Bronchial epithelial cell (primary cell): ENCODE measurements around the gene ZNF775. TPM values are rescaled to one million over a fixed set of nuclear protein-coding genes. Genes with fewer than 3 reads are reported as not detected.

Experiments
- DNase-seq: peaks from one replicate; pipeline ENCODE4 v3.0.0-alpha.2; 2010; ENCODE audit warnings: low read depth
- FAIRE-seq: peaks from 2 replicates; lab custom pipeline; 2011; peaks lifted over from hg19 to GRCh38; lab: Jason Lieb, UNC
- H3K27me3 ChIP-seq: 2 replicates; pipeline ENCODE4 v1.5.1; 2011; ENCODE audit warnings: low read length; ENCODE audit not compliant: control insufficient read depth, insufficient read depth
- H3K36me3 ChIP-seq: 2 replicates; pipeline ENCODE4 v1.5.1; 2011; ENCODE audit warnings: low read length; ENCODE audit not compliant: control insufficient read depth, insufficient read depth
- H3K4me3 ChIP-seq: 2 replicates; pipeline ENCODE4 v1.5.1; 2011; ENCODE audit warnings: mild to moderate bottlenecking, low read depth, low read length, control low read depth
- CTCF ChIP-seq: IDR thresholded peaks from 2 replicates; pipeline ENCODE4 v1.5.1; 2011; ENCODE audit warnings: mild to moderate bottlenecking, moderate library complexity, low read length, control low read depth, inconsistent platforms; ENCODE audit not compliant: insufficient read depth, severe bottlenecking
- total RNA-seq: library from RNA; depleted of rRNA; stranded (reverse); fragments of >200 nt; gene quantifications from 2 replicates; pipeline ENCODE4 v1.2.1, GENCODE V29; 2014

ZNF775 gene
- total RNA-seq, 1 donor from 2014 or later: 3.2 TPM

GRCh38 chr7:150428671-150429451, 49.7 kb downstream of the ZNF775 start:
- Histone ChIP-seq H3K27me3 (peaks cover 2% of the 10 kb centered on the region), H3K4me3 (no peak overlapping the region), H3K36me3 (no peaks in the 10 kb centered on the region)
- TF ChIP-seq CTCF: no peak
- FAIRE-seq: no peak
- peak; percentile 75 for DNase-seq

- Histone ChIP-seq H3K4me3 (no peak overlapping the region), H3K36me3 (no peaks in the 10 kb centered on the region), H3K27me3 (peaks cover 2% of the 10 kb centered on the region)
- DNase-seq (no peak), FAIRE-seq (no peak)
- no peak for TF ChIP-seq CTCF
Observed at GRCh38 chr7:150429699-150430098, 50.6 kb downstream of the ZNF775 start.

- Histone ChIP-seq H3K36me3 (no peaks in the 10 kb centered on the region), H3K4me3 (no peak overlapping the region), H3K27me3 (peaks cover 4% of the 10 kb centered on the region)
- no peak for FAIRE-seq
- TF ChIP-seq CTCF: no peak
- DNase-seq: no peak
Observed at GRCh38 chr7:150430465-150431085, 51.4 kb downstream of the ZNF775 start.

GRCh38 chr7:150431839-150432658, 52.9 kb downstream of the ZNF775 start:
- H3K4me3 ChIP-seq: no peak overlapping the region
- FAIRE-seq: no peak
- no peak for DNase-seq
- H3K36me3 ChIP-seq: no peaks in the 10 kb centered on the region
- TF ChIP-seq CTCF: no peak
- H3K27me3 ChIP-seq: peaks cover 4% of the 10 kb centered on the region

GRCh38 chr7:150432915-150433892, 54.1 kb downstream of the ZNF775 start:
- FAIRE-seq (no peak), DNase-seq (no peak)
- H3K27me3 ChIP-seq: peaks cover 4% of the 10 kb centered on the region
- TF ChIP-seq CTCF: no peak
- H3K4me3 ChIP-seq: no peak overlapping the region
- no peaks in the 10 kb centered on the region for H3K36me3 ChIP-seq
